ENCODE data around the gene TPST2.

TPST2 gene

GRCh38 chr22:26579331-26579886 lies 10.5 kb downstream of the TPST2 start:
- DNase-seq, result peak; percentile 85

DNA sequence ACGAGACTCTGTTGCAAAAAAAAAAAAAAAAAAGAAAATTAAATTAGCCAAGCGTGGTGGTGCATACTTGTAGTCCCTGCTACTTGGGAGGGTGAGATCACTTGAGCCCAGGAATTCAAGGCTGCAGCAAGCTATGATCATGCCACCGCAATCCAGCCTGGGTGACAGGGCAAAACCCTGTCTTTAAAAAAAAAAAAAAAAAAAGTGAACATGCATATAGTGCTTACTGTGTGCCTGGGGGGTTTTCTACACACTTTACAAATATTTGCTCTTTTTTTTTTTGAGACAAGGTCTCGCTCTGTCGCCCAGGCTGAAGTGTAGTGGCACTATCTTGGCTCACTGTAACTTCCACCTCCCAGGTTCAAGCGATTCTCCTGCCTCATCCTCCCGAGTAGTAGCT lies 12.9 kb downstream of the TPST2 start:
- no peak for DNase-seq

DNA sequence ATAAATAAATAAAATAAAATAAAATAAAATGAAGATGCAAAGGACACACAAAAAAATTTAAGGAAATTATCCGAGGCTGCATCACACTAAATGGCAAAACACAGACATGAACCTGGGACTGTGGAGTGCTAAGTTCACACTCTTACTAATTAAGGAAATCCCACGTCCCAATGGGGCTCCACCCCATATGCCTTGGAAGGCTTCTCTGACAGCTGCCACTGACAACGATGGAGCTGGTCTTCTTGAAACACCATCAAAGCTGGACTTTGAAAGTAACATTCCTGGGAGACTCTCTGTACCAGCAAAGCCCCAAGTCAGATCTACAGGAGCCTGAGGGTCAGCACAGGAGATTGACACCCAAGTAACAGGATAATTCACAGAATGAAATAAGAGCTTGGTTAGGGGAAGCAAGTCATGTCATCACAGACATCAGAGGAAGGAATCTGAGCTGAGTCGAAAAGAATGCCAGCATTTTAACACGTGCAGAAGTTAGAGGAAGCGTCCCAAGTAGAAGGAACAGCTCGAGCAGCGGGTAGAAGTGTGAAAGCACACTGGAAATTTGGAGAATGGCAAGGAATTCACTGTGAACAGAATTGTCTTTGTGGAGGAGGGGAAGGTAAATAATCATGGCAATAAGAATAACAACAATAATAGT lies 13.8 kb downstream of the TPST2 start:
- DNase-seq, result no peak

DNA sequence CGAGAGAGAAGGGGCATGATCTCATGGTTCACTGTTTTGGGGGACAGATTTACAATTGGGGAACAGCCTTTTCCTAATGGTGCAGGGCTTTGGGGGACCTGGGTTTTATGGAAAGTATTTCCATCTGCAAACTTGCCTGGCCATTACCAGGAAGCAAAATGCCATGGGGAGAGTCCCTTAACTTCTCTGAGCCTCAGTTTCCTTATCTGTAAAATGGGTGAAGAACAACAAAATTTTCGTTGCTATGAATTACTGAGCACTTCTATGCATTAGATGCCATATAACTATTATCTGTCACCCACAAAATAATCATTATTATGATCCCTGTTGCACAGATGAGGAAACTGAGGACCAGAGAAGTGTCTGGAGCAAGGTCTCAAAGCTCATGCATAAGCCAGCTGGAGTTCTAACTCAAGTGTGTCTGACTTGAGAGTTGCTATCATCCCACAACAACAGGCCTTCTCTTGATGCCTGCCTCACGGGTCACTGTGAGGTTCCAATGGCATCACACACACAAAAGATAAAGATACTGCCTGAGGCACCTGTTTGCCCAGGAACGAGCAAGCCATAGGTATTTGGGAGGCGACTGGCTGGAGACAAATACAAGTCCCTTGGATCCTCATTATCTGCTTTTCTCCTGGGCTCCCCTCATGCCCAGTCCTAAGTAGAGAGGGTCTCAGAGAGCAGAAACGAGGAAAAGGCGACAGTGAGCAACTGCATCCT lies 15.8 kb downstream of the TPST2 start:
- DNase-seq, result no peak

GRCh38 chr22:26573026-26573662 lies 16.8 kb downstream of the TPST2 start:
- peak; percentile 96 for DNase-seq

DNA sequence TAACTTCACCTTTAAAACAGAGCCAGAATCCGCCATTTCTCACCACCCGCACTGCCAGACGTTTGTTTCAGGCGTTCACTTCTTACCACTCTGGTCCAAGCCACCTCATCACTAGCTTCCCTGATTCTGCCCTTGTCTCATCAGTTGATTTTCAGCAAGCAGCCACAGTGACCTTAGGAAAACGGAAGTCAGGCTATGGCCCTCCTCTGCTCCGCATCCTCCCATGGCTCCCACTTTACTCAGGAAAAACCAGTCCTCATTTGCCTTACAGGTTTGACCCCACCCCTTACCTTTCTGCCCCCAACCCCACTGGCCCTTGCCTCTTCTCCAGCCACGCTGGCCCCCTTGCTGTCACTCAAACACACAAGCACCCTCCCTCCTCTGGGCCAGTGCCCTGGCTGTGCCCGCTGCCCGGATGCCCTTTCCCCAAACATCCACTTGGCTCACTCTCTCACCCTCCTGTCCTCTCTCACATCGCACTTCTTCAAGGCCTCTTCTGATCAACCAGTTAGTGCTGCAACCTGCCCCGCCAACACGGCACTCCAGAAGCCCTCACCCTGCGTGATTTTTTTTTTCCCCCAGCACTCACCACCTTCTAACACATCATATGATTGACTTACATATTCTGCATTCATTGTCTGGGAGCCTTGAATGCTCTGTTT lies 18.9 kb downstream of the TPST2 start:
- no peak for DNase-seq

GRCh38 chr22:26570115-26570514 lies 19.8 kb downstream of the TPST2 start:
- DNase-seq, result peak; percentile 71

DNA sequence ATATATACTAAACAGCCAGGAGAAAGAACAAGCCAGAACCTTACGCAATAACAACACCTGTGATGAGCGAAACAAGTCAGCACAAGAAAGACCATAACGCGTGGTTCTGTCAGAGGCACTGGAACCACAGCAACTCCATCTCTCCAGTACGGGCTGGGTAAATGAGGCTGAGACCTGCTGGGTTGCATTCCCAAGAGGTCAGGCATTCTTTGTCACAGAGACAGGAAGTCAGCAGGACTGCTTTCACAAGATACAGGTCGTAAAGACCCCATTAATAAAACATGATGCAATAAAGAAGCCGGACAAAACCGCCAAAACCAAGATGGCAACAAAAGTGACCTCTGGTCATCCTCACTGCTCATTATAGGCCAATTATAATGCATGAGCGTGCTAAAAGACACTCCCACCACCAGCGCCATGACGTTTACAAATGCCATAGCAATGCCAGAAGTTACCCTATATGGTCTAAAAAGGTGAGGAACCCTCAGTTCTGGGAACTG lies 21.7 kb downstream of the TPST2 start:
- DNase-seq, result no peak

- no peak for DNase-seq
Measured at GRCh38 chr22:26567610-26568009, 22.3 kb downstream of the TPST2 start.

DNA sequence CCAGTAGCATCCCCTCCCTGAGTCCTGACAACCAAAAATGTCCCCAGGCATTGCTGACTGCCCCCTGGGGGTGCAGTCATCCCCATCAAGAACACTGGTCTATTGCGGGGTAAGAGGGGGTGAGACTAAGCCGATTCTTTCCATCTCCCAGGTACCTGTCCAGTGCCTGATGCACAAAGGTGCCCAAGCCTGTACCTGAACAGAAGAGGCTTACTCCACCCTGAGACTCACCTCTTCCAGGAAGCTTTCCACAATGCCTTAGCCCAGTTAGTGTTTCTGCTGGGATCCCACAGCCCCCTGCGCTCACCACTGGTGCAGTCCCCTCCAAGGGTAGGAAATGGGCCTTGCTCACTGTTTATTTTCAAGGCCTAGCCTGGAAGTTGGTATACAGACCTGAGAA lies 22.9 kb downstream of the TPST2 start:
- DNase-seq, result no peak

GRCh38 chr22:26565889-26566288 lies 24.0 kb downstream of the TPST2 start:
- peak; percentile 47 for DNase-seq

- DNase-seq, result no peak
Measured at GRCh38 chr22:26565181-26565580, 24.8 kb downstream of the TPST2 start.

DNA sequence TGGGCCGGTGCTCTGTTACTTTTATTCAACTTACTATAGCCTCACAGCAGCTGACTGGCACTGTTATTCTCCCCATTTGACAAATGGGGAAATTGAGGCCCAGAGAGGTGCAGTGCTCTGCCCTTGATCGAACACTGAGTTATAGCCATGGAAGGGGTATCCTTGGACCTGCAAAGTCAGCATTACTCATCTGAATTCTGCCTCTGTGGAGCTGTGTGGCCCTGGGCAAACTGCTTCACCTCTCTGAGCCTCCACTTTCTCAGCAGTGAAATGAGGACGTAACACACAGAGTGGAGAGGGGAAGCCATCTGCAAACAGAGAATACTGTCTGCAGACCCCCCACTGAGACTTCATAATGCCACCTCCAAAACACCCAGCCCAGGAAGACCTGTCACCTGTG lies 25.3 kb downstream of the TPST2 start:
- no peak for DNase-seq

- DNase-seq, result no peak
Measured at GRCh38 chr22:26564181-26564580, 25.8 kb downstream of the TPST2 start.

DNA sequence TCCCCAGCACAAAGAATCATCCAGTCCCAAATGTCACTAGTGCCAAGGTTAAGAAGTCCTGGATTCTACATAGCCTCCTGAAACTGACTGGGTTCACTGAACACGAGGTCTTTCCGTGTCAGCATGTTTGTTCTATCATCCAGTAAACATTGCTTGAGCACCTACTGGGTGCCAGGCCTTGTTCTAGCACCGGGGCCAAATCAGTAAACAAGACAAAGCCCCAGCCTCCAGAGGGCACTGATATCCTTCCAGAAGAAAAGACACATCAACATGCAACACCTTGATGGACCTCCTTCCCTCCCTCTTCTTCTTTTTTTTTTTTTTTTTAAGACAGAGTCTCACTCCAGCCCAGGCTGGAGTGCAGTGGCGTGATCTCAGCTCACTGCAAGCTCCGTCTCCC lies 26.9 kb downstream of the TPST2 start:
- DNase-seq, result peak; percentile 38

DNA sequence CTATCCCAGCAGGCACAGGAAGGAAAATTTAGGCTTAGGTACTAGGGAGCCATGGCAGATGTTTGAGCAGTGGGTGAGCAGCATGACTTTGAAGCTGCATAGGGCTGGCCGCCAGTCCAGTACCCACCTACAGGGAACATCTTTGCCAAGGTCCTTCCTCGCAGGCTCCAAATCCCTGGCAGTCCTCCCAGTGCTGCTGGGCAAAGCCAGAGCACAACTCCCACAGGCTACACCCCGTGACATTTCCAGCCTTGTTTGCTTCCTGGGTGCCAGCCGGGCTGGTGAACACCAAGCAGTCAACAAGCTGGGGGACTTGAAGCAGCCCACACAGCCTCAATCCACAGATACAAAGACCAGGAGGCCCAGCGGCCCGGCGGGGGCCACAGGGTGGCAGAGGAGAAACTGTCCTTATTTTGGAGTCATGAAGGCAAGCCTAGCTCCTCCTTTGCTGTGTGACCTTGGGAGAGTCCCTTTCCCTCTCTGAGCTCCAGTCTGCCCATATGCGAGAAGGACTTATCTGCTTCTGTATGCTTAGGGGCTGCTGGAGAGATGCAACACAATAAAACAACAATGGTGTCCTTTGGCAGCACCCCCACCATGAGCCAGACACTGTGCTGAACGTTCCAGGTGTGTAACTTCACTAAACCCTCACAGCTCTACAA lies 28.0 kb downstream of the TPST2 start:
- DNase-seq, result no peak

- DNase-seq, result peak; percentile 50
Measured at GRCh38 chr22:26559961-26560575, 29.9 kb downstream of the TPST2 start.

GRCh38 chr22:26558248-26558895 lies 31.6 kb downstream of the TPST2 start:
- DNase-seq, result no peak

GRCh38 chr22:26556904-26557303 lies 33.0 kb downstream of the TPST2 start:
- no peak for DNase-seq

DNA sequence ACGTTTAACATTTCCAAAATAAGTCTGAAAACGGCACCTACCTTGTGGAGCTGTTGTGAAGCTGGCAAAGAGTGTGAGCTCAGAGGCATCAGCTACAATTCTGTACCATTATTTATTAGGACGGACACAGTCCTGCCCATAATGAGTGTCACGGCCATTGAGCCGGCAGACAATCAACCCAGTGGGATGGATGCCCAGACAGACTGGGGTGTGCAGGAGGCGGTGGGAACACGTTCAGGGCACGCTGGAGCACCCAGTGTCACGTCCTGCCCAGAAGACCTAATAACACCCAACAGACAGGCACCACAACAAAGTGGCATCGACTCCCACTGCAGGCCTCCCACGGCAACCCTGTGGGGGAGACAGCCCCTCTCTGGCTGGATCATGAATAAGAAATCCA lies 34.5 kb downstream of the TPST2 start:
- DNase-seq, result no peak

- no peak for DNase-seq
Measured at GRCh38 chr22:26554956-26555355, 35.0 kb downstream of the TPST2 start.

All from hematopoietic multipotent progenitor cell treated with erythropoietin and hydrocortisone succinate and interleukin-3 and kit ligand, for 4 days (in vitro differentiated cells).